ENCODE data around the gene LRRC45.
"Not testable (repeated sequence)": the region's sequence is repeated elsewhere in the genome, so short reads cannot be mapped to it uniquely, and the experiment has no call there.

Gene LRRC45

GRCh38 chr17:81980707-81981343 is 42.3 kb upstream of the LRRC45 start:
- TF ChIP-seq CTCF (conservative IDR thresholded peaks at IDR 0.05) (no peak), ZFX (IDR thresholded peaks at IDR 0.05) (no peak)
- no peak overlapping the region for H3K27ac ChIP-seq

GRCh38 chr17:81981511-81981910 is 41.6 kb upstream of the LRRC45 start:
- not testable (repeated sequence) for H3K27ac ChIP-seq

- no peak overlapping the region for H3K27ac ChIP-seq
- TF ChIP-seq ZFX (IDR thresholded peaks at IDR 0.05) (no peak), CTCF (conservative IDR thresholded peaks at IDR 0.05) (no peak)
These were observed 40.0 kb upstream of the LRRC45 start for GRCh38 chr17:81983011-81983638.

- H3K27ac ChIP-seq, result no peak overlapping the region
- TF ChIP-seq CTCF (conservative IDR thresholded peaks at IDR 0.05), result no peak
These were observed 39.3 kb upstream of the LRRC45 start for GRCh38 chr17:81983639-81984373.

GRCh38 chr17:81984773-81985410 is 38.2 kb upstream of the LRRC45 start:
- TF ChIP-seq CTCF (conservative IDR thresholded peaks at IDR 0.05) (no peak), ZFX (IDR thresholded peaks at IDR 0.05) (no peak)
- no peak overlapping the region for H3K27ac ChIP-seq

- H3K27ac ChIP-seq, result no peak overlapping the region
- no peak for TF ChIP-seq ZFX (IDR thresholded peaks at IDR 0.05)
- TF ChIP-seq CTCF (conservative IDR thresholded peaks at IDR 0.05), result no peak
These were observed 36.5 kb upstream of the LRRC45 start for GRCh38 chr17:81986606-81987005.

GRCh38 chr17:81987161-81987770 is 35.8 kb upstream of the LRRC45 start:
- no peak overlapping the region for H3K27ac ChIP-seq
- TF ChIP-seq CTCF (conservative IDR thresholded peaks at IDR 0.05) (no peak), ZFX (IDR thresholded peaks at IDR 0.05) (no peak)
